ENCODE data around the gene CSNK2B. TPM values are rescaled to one million over a fixed set of nuclear protein-coding genes. Genes with fewer than 3 reads are reported as not detected.

The CSNK2B gene
- total RNA-seq, 2 donors from 2014 or later = 98.2 to 100 TPM

DNA sequence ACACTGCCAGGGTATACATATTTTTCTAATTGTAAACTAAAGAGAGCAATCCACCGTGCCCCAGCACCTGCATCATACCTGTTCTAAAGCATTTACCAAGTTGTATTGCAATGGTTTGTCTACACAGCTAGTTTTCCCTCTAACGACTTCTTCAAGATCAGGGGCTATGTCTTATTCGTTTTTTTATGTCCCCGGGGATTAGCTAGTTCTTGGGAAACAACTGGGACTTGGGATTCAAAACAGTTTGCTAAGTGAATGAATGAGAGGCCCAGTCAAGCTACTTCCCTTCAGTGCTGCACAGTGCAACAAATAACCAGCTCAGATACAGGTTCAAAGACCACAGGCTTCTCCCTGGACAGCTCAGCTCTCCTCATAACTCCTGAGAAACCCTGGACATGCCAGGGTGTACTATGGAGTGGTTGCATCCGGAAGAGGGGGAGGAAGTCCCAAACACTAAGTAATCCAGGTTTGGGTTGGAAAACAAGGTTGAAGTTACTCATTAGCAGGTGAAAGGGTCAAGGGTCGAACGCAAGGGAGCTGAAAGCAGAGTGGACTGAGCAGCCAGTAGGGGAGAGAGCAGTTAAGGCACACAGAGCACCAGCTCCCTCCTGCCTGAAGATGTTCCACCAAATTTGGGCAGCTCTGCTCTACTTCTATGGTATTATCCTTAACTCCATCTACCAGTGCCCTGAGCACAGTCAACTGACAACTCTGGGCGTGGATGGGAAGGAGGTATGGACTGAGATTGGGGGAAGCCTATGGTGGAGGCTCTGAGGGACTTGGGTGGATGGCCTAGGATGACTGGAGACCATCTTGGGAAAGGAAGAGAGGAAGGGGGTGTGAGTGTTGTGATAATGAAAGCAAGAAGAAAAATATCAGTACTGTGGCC is 10.3 kb upstream of the CSNK2B start, which contains the start of gene APOM:
TSS of gene APOM (plus strand) at position 546 of the 889 bp plus-strand sequence. CDS start at position 619, 73 bp downstream.
- H3K27ac ChIP-seq = no peak within 1 kb of the TSS
- intact Hi-C loops (cut with DNase I) = no loop called here
- no peak within 1 kb of the TSS for H3K4me3 ChIP-seq
- H3K4me1 ChIP-seq = peaks cover 51% of the 10 kb centered on the region
- ATAC-seq = no peak
- H3K27me3 ChIP-seq = no peaks in the 10 kb centered on the region
- peaks cover 0 to 5% of the 10 kb centered on the region in 2 donors for H3K36me3 ChIP-seq (replicated peaks in 1 of 2; ENCODE audit: insufficient read depth in 1 of 2, low read depth in 2 of 2)
- 51 to 57% methylated on average over 8 of the region's 8 CpGs for WGBS, 2 donors
- no peaks in the 10 kb centered on the region for H3K9me3 ChIP-seq
- DNase-seq = no peak
- TF ChIP-seq, protein P1, sequence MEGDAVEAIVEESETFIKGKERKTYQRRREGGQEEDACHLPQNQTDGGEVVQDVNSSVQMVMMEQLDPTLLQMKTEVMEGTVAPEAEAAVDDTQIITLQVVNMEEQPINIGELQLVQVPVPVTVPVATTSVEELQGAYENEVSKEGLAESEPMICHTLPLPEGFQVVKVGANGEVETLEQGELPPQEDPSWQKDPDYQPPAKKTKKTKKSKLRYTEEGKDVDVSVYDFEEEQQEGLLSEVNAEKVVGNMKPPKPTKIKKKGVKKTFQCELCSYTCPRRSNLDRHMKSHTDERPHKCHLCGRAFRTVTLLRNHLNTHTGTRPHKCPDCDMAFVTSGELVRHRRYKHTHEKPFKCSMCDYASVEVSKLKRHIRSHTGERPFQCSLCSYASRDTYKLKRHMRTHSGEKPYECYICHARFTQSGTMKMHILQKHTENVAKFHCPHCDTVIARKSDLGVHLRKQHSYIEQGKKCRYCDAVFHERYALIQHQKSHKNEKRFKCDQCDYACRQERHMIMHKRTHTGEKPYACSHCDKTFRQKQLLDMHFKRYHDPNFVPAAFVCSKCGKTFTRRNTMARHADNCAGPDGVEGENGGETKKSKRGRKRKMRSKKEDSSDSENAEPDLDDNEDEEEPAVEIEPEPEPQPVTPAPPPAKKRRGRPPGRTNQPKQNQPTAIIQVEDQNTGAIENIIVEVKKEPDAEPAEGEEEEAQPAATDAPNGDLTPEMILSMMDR (IDR thresholded peaks at IDR 0.05) = no peak
- TF ChIP-seq POLR2A (IDR thresholded peaks at IDR 0.05) = no peak

DNA sequence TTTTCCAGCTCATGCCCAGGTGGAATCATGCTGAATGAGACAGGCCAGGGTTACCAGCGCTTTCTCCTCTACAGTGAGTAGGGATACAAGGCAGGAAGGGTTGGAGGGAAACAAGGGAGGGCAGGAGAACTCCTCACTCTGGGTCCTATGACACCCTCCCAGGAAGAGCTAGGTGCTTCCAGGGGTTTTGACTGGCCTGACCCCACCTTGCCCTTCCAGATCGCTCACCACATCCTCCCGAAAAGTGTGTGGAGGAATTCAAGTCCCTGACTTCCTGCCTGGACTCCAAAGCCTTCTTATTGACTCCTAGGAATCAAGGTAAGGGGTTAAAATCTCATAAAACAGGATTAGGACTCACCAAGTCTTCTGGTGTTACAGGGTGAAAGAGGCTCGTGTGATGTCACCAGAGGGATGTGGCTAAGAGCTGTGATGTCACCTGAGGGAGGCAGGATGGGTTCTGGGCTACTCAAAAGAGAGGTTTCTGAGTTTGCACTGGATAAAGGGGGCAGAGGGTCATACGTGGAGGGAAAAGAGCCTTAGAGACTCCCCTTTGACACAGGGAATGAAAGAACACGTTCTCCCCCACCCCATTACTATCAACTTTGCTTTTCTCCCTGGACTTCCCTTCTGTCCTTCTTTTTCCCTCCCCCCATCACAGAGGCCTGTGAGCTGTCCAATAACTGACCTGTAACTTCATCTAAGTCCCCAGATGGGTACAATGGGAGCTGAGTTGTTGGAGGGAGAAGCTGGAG is 8.3 kb upstream of the CSNK2B start:
- ATAC-seq (no peak), DNase-seq (no peak)
- 68 to 78% methylated on average over 4 to 6 of the region's 6 CpGs for WGBS, 2 donors
- H3K27ac ChIP-seq = no peak overlapping the region
- H3K4me3 ChIP-seq = no peak overlapping the region
- no peak for TF ChIP-seq POLR2A (IDR thresholded peaks at IDR 0.05)
- TF ChIP-seq, protein P1 (IDR thresholded peaks at IDR 0.05) = no peak
- no peaks in the 10 kb centered on the region for H3K27me3 ChIP-seq
- no peaks in the 10 kb centered on the region for H3K9me3 ChIP-seq
- peaks cover 0 to 5% of the 10 kb centered on the region in 2 donors for H3K36me3 ChIP-seq (replicated peaks in 1 of 2; ENCODE audit: insufficient read depth in 1 of 2, low read depth in 2 of 2)
- intact Hi-C loops (cut with DNase I) = no loop called here
- H3K4me1 ChIP-seq = peaks cover 51% of the 10 kb centered on the region

DNA sequence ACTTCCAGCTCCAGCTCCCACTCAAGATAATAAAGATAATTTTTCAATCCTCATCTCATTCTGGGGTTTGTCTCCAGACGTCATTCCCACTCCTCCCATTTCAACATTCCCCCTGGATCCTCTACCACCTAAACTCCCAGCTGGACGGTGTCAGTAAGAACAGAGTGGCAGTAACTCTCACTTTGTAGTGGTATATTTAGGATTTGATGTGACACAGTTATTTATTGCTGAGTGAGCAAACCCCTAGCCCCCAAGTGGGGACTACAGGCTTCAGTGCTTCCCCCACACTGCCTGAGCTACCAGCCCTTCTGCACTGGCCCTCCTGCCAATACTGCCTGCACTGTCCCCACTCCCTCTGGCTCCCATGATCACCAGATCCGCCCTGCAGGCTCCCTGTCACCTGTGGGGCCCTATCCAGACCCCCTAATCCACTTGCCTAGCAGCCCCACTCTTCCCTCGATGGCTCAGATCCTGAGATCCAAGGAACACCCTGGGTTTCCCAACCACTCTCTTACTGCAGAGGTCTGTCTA is 7.7 kb upstream of the CSNK2B start:
- Histone ChIP-seq H3K27ac (no peak overlapping the region), H3K27me3 (no peaks in the 10 kb centered on the region), H3K4me1 (peaks cover 56% of the 10 kb centered on the region), H3K4me3 (no peak overlapping the region), H3K9me3 (no peaks in the 10 kb centered on the region), H3K36me3 (replicated peaks in 1 of 2; ENCODE audit: insufficient read depth in 1 of 2, low read depth in 2 of 2) (peaks cover 0 to 5% of the 10 kb centered on the region in 2 donors)
- ATAC-seq = no peak
- intact Hi-C loops (cut with DNase I) = no loop called here
- TF ChIP-seq, protein P1 (IDR thresholded peaks at IDR 0.05) = no peak
- no peak for TF ChIP-seq POLR2A (IDR thresholded peaks at IDR 0.05)
- 72% methylated on average over 4 of the region's 4 CpGs for WGBS, 2 donors
- DNase-seq = no peak

DNA sequence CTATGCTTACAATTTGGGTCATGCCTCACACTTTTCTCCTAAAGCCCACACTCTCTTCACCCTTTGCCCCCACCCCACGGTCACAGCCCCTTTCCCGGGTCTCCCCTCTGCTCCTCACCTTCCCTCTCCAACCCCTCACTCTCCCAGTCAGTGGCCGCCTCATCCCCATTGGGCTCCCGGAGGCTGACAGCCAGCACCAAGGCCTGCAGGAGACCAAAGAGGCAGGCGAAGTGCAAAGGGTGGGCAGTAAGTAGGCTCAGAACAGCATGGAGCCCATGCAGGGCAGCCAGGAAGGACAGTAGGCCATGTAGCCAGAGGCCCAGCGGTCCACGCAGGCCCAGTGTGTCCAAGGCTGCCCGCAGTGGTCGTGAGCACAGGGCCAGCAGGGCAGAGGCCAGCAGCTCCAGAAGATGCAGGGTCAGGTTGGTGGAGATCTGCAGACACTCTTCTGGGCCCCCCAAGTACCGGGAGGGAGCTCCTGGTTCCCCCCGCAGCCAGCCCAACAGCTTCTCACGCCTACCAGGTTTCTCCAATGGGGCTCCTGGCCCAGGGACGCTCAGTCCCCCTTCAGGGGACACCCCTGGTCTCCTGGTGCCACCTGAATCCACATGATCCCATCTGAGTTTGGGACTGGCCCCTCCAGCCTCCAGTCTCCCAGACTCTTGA is 6.8 kb upstream of the CSNK2B start:
- WGBS, 2 donors = 55 to 73% methylated on average over 7 to 11 of the region's 13 CpGs
- H3K27ac ChIP-seq = peak overlapping the region in 3 of 4 donors; percentile 85 to 89 (median 86)
- no peaks in the 10 kb centered on the region for H3K9me3 ChIP-seq
- ATAC-seq (no peak), DNase-seq (no peak)
- no peaks in the 10 kb centered on the region for H3K27me3 ChIP-seq
- H3K4me1 ChIP-seq = peaks cover 59% of the 10 kb centered on the region
- TF ChIP-seq, protein P1 (IDR thresholded peaks at IDR 0.05) = no peak
- peak overlapping the region; percentile 44 to 81 for H3K4me3 ChIP-seq
- intact Hi-C loops (cut with DNase I) = no loop called here
- peaks cover 0 to 5% of the 10 kb centered on the region in 2 donors for H3K36me3 ChIP-seq (replicated peaks in 1 of 2; ENCODE audit: insufficient read depth in 1 of 2, low read depth in 2 of 2)

Data from body of pancreas (tissue), 4 donors.